SK-N-SH treated with all-trans-retinoic acid at 6 μM for 48 hours (cell line): ENCODE measurements around the gene DSC3.

Source experiments
- ATAC-seq: fragments of 200-7000 bp; cut with Tn5 transposase; 3 replicates; pipeline ENCODE4 v1.9.1; 2020; ENCODE audit warnings: mild to moderate bottlenecking, moderate library complexity
- ARNTL ChIP-seq: fragments of 450-650 bp; formaldehyde crosslinking; IDR thresholded peaks from 2 replicates; pipeline ENCODE4 v1.5.0; 2020; ENCODE audit warnings: low read depth, mild to moderate bottlenecking, moderate library complexity, borderline replicate concordance
- BACH2 ChIP-seq: fragments of 250-450 bp; sonication (Bioruptor Pico); IDR thresholded peaks from 2 replicates; pipeline ENCODE4 v1.9.0; 2021; ENCODE audit warnings: mild to moderate bottlenecking, borderline replicate concordance
- CREB5 ChIP-seq: fragments of 250-450 bp; sonication (Bioruptor Pico); IDR thresholded peaks from 2 replicates; pipeline ENCODE4 v1.5.1; 2020; ENCODE audit warnings: low read depth, mild to moderate bottlenecking, moderate library complexity
- CSDC2 ChIP-seq: fragments of 250-450 bp; sonication (Bioruptor Pico); IDR thresholded peaks from 2 replicates; pipeline ENCODE4 v1.5.0; 2020; ENCODE audit warnings: mild to moderate bottlenecking, moderate library complexity
- ESRRG ChIP-seq: fragments of 250-450 bp; sonication (Bioruptor Pico); IDR thresholded peaks from 2 replicates; pipeline ENCODE4 v1.6.1; 2021; ENCODE audit warnings: mild to moderate bottlenecking
- GLIS3 ChIP-seq: fragments of 250-450 bp; sonication (Bioruptor Pico); IDR thresholded peaks from 2 replicates; pipeline ENCODE4 v1.5.0; 2020; ENCODE audit warnings: mild to moderate bottlenecking, moderate library complexity
- ISL1 ChIP-seq: fragments of 250-450 bp; sonication (Bioruptor Pico); IDR thresholded peaks from 2 replicates; pipeline ENCODE4 v2.1.2; 2022; ENCODE audit warnings: mild to moderate bottlenecking, moderate library complexity
- OSR1 ChIP-seq: fragments of 250-450 bp; sonication (Bioruptor Pico); IDR thresholded peaks from 2 replicates; pipeline ENCODE4 v1.8.0; 2022; ENCODE audit warnings: moderate library complexity, mild to moderate bottlenecking, inconsistent platforms
- PATZ1 ChIP-seq: fragments of 250-450 bp; sonication (Bioruptor Pico); IDR thresholded peaks from 2 replicates; pipeline ENCODE4 v1.8.0; 2020; ENCODE audit warnings: mild to moderate bottlenecking, moderate library complexity, borderline replicate concordance
- POU6F1 ChIP-seq: fragments of 250-450 bp; sonication (Bioruptor Pico); IDR thresholded peaks from 2 replicates; pipeline ENCODE4 v1.8.0; 2021; ENCODE audit warnings: low read depth, mild to moderate bottlenecking, moderate library complexity, borderline replicate concordance
- PPARA ChIP-seq: fragments of 250-450 bp; sonication (Bioruptor Pico); IDR thresholded peaks from 2 replicates; pipeline ENCODE4 v1.5.0; 2020; ENCODE audit warnings: mild to moderate bottlenecking, borderline replicate concordance
- RARB ChIP-seq: fragments of 250-450 bp; sonication (Bioruptor Pico); IDR thresholded peaks from 2 replicates; pipeline ENCODE4 v1.8.0; 2021; ENCODE audit warnings: mild to moderate bottlenecking, moderate library complexity
- SNAI2 ChIP-seq: fragments of 250-450 bp; sonication (Bioruptor Pico); IDR thresholded peaks from 2 replicates; pipeline ENCODE4 v1.5.0; 2020; ENCODE audit warnings: mild to moderate bottlenecking, moderate library complexity
- TCF4 ChIP-seq: fragments of 250-450 bp; sonication (Bioruptor Pico); IDR thresholded peaks from 2 replicates; pipeline ENCODE4 v1.8.0; 2021; ENCODE audit warnings: mild to moderate bottlenecking, moderate library complexity, borderline replicate concordance
- TOX ChIP-seq: fragments of 250-450 bp; sonication (Bioruptor Pico); IDR thresholded peaks from 2 replicates; pipeline ENCODE4 v1.8.0; 2021; ENCODE audit warnings: mild to moderate bottlenecking, moderate library complexity, borderline replicate concordance
- TSHZ2 ChIP-seq: fragments of 250-450 bp; sonication (Bioruptor Pico); IDR thresholded peaks from 2 replicates; pipeline ENCODE4 v1.5.0; 2020; ENCODE audit warnings: mild to moderate bottlenecking, moderate library complexity
- ZFP3 ChIP-seq: fragments of 250-450 bp; sonication (Bioruptor Pico); IDR thresholded peaks from 2 replicates; pipeline ENCODE4 v1.5.0; 2020; ENCODE audit warnings: mild to moderate bottlenecking, moderate library complexity
- ZFP30 ChIP-seq: fragments of 450-650 bp; formaldehyde crosslinking; IDR thresholded peaks from 2 replicates; pipeline ENCODE4 v1.5.0; 2022; ENCODE audit warnings: mild to moderate bottlenecking, moderate library complexity
- ZNF565 ChIP-seq: fragments of 450-650 bp; formaldehyde crosslinking; conservative IDR thresholded peaks from 2 replicates; pipeline ENCODE4 v1.5.0; 2020; ENCODE audit warnings: low read depth, mild to moderate bottlenecking, moderate library complexity
- ZNF8 ChIP-seq: fragments of 450-650 bp; formaldehyde crosslinking; IDR thresholded peaks from 2 replicates; pipeline ENCODE4 v1.5.0; 2020; ENCODE audit warnings: mild to moderate bottlenecking, moderate library complexity
- TF ChIP-seq, protein P1 (sequence below): fragments of 250-450 bp; sonication (Bioruptor Pico); IDR thresholded peaks from 2 replicates; pipeline ENCODE4 v1.5.1; 2021; ENCODE audit warnings: mild to moderate bottlenecking, moderate library complexity

The DSC3 gene

GRCh38 chr18:30997223-30997622 is 45.3 kb downstream of the DSC3 start (continued):
- TF ChIP-seq BACH2 (CRISPR knock-in tag) (no peak), ZNF565 (no peak)

DNA sequence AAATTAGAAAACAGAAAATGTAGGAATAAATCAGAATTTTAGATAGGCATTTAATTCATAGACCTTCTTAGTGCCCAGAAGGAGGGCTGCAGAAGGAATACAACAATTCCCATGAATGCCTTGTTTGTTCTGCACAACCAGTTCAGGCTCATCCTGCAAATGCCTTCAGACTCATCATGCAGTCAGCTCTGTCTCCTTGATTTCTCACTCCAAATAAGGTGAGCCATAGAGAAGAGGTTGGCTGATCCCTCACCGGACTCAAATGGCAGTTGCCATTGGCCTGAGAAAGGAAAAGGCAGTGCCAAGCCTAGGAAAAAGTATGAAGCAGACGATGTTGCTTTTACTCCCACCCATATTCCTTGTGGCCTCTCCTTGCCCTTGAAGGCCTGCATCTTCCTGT is 50.3 kb downstream of the DSC3 start:
- ATAC-seq = no peak
- TF ChIP-seq BACH2 (CRISPR knock-in tag) (no peak), CSDC2 (CRISPR knock-in tag) (no peak), ARNTL (no peak), RARB (CRISPR knock-in tag) (no peak), TOX (CRISPR knock-in tag) (no peak), GLIS3 (CRISPR knock-in tag) (no peak), ZNF565 (no peak), TSHZ2 (CRISPR knock-in tag) (no peak), PATZ1 (no peak)
- TF ChIP-seq, protein P1, sequence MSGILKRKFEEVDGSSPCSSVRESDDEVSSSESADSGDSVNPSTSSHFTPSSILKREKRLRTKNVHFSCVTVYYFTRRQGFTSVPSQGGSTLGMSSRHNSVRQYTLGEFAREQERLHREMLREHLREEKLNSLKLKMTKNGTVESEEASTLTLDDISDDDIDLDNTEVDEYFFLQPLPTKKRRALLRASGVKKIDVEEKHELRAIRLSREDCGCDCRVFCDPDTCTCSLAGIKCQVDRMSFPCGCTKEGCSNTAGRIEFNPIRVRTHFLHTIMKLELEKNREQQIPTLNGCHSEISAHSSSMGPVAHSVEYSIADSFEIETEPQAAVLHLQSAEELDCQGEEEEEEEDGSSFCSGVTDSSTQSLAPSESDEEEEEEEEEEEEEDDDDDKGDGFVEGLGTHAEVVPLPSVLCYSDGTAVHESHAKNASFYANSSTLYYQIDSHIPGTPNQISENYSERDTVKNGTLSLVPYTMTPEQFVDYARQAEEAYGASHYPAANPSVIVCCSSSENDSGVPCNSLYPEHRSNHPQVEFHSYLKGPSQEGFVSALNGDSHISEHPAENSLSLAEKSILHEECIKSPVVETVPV = no peak

DNA sequence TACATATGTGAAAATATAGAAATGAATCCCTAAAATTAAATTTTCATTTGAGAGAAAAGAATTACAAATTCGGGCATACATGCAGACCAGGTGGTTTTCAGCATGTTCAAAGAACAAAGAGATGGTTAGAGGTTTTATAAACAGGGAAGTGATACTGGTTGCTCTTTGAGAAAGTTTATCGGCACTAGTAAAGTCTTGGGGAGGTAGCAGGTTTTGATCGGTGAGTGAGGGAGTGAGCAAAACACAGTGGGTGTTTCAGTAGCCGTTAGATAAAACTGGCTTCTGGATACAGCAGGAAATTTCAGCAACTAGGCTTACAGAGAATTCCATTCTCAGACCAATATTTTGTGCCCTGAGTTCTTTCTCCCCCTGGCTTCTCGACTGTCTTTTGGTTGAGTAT is 51.1 kb downstream of the DSC3 start:
- TF ChIP-seq PPARA (CRISPR knock-in tag) (no peak), RARB (CRISPR knock-in tag) (no peak), BACH2 (CRISPR knock-in tag) (no peak), ZFP3 (no peak), CSDC2 (CRISPR knock-in tag) (no peak), POU6F1 (no peak), ESRRG (CRISPR knock-in tag) (no peak), OSR1 (CRISPR knock-in tag) (no peak), ZFP30 (CRISPR knock-in tag) (no peak), SNAI2 (CRISPR knock-in tag) (no peak), TCF4 (CRISPR knock-in tag) (no peak)
- TF ChIP-seq, protein P1 = no peak
- no peak for ATAC-seq

DNA sequence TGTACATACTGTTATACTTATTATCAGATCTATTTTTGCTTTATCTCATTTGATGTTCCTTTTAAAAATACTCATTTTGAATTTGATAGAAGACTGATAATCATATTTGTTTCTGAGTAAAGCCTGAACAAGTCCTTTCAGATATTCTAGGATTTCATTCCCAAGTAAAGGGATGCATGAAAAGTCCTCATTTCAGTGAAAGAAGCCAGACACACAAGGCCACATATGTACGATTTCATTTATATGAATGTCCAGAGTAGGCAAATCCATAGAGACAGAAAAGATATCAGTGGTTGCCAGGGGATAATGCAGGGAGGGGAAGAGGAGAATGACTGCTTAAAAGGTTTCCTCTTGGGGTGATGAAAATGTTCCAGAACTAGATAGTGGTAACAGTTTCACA is 53.4 kb downstream of the DSC3 start:
- ATAC-seq = no peak
- TF ChIP-seq CSDC2 (CRISPR knock-in tag) (no peak), OSR1 (CRISPR knock-in tag) (no peak), ZFP30 (CRISPR knock-in tag) (no peak), CREB5 (CRISPR knock-in tag) (no peak), TOX (CRISPR knock-in tag) (no peak), ZNF565 (no peak), SNAI2 (CRISPR knock-in tag) (no peak), GLIS3 (CRISPR knock-in tag) (no peak), ESRRG (CRISPR knock-in tag) (no peak), RARB (CRISPR knock-in tag) (no peak), TCF4 (CRISPR knock-in tag) (no peak), ARNTL (no peak), ISL1 (no peak), ZNF8 (no peak)
- TF ChIP-seq, protein P1 = no peak
